Gastrocnemius medialis (tissue), 4 donors: ENCODE results near the gene TRIM24.

Experiments used
- CTCF ChIP-seq, 5 experiments: fragments of 450-650 bp in 3 of 5; fragments of 200-600 bp in 2 of 5; sonication (generic) in 2 of 5; IDR thresholded peaks in 4 of 5; conservative IDR thresholded peaks in 1 of 5; 1 replicate in 4 of 5; 2 replicates in 1 of 5; pipeline ENCODE4 v1.5.1; 2016 to 2019; ENCODE audit warnings: antibody characterized with exemption in 5 of 5, mild to moderate bottlenecking in 3 of 5, moderate library complexity in 3 of 5
- POLR2A ChIP-seq, 2 donors: fragments of 450-650 bp; IDR thresholded peaks; one replicate each; pipeline ENCODE4 v1.6.1; 2017; ENCODE audit warnings: antibody characterized with exemption in 2 of 2, mild to moderate bottlenecking in 2 of 2, moderate library complexity in 2 of 2

GRCh38 chr7:138616085-138616484 lies 156.0 kb downstream of the TRIM24 start:
- no peak for TF ChIP-seq CTCF (IDR thresholded peaks at IDR 0.05 in 4 of 5, conservative IDR thresholded peaks at IDR 0.05 in 1 of 5)
- TF ChIP-seq POLR2A (IDR thresholded peaks at IDR 0.05), result no peak
